Glomerular endothelial cell (primary cell): ENCODE measurements around the gene XIRP2. TPM values are rescaled to one million over a fixed set of nuclear protein-coding genes. Genes with fewer than 3 reads are reported as not detected.
"Not testable (repeated sequence)": the region's sequence is repeated elsewhere in the genome, so short reads cannot be mapped to it uniquely, and the experiment has no call there.

Experiments
- DNase-seq: peaks from one replicate; pipeline ENCODE4 v3.0.0-alpha.2; 2011; ENCODE audit warnings: low read depth, low spot score; ENCODE audit errors: extremely low read depth
- total RNA-seq: library from RNA; depleted of rRNA; stranded (reverse); fragments of >200 nt; gene quantifications from 2 replicates; pipeline ENCODE4 v1.2.3, GENCODE V29; 2015

Gene XIRP2
- total RNA-seq, 1 donor from 2014 or later = 2.8 TPM

GRCh38 chr2:167034976-167035375 lies 146.7 kb downstream of the XIRP2 start:
- DNase-seq = not testable (repeated sequence)

- no peak for DNase-seq
These were observed 160.5 kb downstream of the XIRP2 start for GRCh38 chr2:167048829-167049228.

GRCh38 chr2:167049659-167050058 lies 161.4 kb downstream of the XIRP2 start:
- DNase-seq = no peak

- DNase-seq = no peak
These were observed 164.5 kb downstream of the XIRP2 start for GRCh38 chr2:167052825-167053224.

- no peak for DNase-seq
These were observed 166.6 kb downstream of the XIRP2 start for GRCh38 chr2:167054881-167055280.

GRCh38 chr2:167057446-167057845 lies 169.2 kb downstream of the XIRP2 start:
- no peak for DNase-seq

- no peak for DNase-seq
These were observed 170.9 kb downstream of the XIRP2 start for GRCh38 chr2:167059173-167059572.

GRCh38 chr2:167069855-167070254 lies 181.6 kb downstream of the XIRP2 start:
- no peak for DNase-seq

GRCh38 chr2:167075708-167076107 lies 187.4 kb downstream of the XIRP2 start:
- not testable (repeated sequence) for DNase-seq

GRCh38 chr2:167098931-167099330 lies 210.7 kb downstream of the XIRP2 start:
- not testable (repeated sequence) for DNase-seq

GRCh38 chr2:167100506-167100905 lies 212.2 kb downstream of the XIRP2 start:
- no peak for DNase-seq

GRCh38 chr2:167103028-167103756 lies 214.9 kb downstream of the XIRP2 start:
- peak; percentile 12 for DNase-seq

- no peak for DNase-seq
These were observed 215.5 kb downstream of the XIRP2 start for GRCh38 chr2:167103757-167104133.

- no peak for DNase-seq
These were observed 216.4 kb downstream of the XIRP2 start for GRCh38 chr2:167104691-167105090.

- not testable (repeated sequence) for DNase-seq
These were observed 221.4 kb downstream of the XIRP2 start for GRCh38 chr2:167109682-167110081.

- no peak for DNase-seq
These were observed 222.1 kb downstream of the XIRP2 start for GRCh38 chr2:167110345-167110744.

- no peak for DNase-seq
These were observed 225.7 kb downstream of the XIRP2 start for GRCh38 chr2:167114018-167114417.

GRCh38 chr2:167115541-167115940 lies 227.3 kb downstream of the XIRP2 start:
- no peak for DNase-seq

GRCh38 chr2:167122389-167122788 lies 234.1 kb downstream of the XIRP2 start:
- no peak for DNase-seq

- no peak for DNase-seq
These were observed 237.9 kb downstream of the XIRP2 start for GRCh38 chr2:167126165-167126564.

- DNase-seq = no peak
These were observed 238.9 kb downstream of the XIRP2 start for GRCh38 chr2:167127135-167127534.

- DNase-seq = no peak
These were observed 239.8 kb downstream of the XIRP2 start for GRCh38 chr2:167128130-167128529.

GRCh38 chr2:167132066-167132465 lies 243.8 kb downstream of the XIRP2 start:
- no peak for DNase-seq
